ENCODE results near the gene TTC7B. TPM values are rescaled to one million over a fixed set of nuclear protein-coding genes. Genes with fewer than 3 reads are reported as not detected.

The TTC7B gene
- total RNA-seq, 1 experiment from 2014 or later: 40.9 TPM

GRCh38 chr14:90677484-90678050 lies 138.7 kb downstream of the TTC7B start:
- DNase-seq (ENCODE audit: low read depth, low spot score) (no peak), ATAC-seq (no peak)
- H3K4me3 ChIP-seq (ENCODE audit: low read depth in 2 of 2, low read length in 2 of 2): no peak overlapping the region
- H3K4me1 ChIP-seq (ENCODE audit: control insufficient read depth, insufficient read depth, low read length): no peaks in the 10 kb centered on the region
- in situ Hi-C loops (cut with HindIII; ENCODE audit: low pct_unique_long_range_greater_than_20kb, low sequenced_read_pairs): no loop called here
- no peak for TF ChIP-seq POLR2AphosphoS5 (IDR thresholded peaks at IDR 0.05; ENCODE audit: low read depth, low read length)
- TF ChIP-seq, protein P1, sequence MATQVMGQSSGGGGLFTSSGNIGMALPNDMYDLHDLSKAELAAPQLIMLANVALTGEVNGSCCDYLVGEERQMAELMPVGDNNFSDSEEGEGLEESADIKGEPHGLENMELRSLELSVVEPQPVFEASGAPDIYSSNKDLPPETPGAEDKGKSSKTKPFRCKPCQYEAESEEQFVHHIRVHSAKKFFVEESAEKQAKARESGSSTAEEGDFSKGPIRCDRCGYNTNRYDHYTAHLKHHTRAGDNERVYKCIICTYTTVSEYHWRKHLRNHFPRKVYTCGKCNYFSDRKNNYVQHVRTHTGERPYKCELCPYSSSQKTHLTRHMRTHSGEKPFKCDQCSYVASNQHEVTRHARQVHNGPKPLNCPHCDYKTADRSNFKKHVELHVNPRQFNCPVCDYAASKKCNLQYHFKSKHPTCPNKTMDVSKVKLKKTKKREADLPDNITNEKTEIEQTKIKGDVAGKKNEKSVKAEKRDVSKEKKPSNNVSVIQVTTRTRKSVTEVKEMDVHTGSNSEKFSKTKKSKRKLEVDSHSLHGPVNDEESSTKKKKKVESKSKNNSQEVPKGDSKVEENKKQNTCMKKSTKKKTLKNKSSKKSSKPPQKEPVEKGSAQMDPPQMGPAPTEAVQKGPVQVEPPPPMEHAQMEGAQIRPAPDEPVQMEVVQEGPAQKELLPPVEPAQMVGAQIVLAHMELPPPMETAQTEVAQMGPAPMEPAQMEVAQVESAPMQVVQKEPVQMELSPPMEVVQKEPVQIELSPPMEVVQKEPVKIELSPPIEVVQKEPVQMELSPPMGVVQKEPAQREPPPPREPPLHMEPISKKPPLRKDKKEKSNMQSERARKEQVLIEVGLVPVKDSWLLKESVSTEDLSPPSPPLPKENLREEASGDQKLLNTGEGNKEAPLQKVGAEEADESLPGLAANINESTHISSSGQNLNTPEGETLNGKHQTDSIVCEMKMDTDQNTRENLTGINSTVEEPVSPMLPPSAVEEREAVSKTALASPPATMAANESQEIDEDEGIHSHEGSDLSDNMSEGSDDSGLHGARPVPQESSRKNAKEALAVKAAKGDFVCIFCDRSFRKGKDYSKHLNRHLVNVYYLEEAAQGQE (IDR thresholded peaks at IDR 0.05; ENCODE audit: insufficient read depth in 1 of 2, low read depth in 2 of 2, low read length in 1 of 2): no peak
- no peak for TF ChIP-seq TCF7L2 (IDR thresholded peaks at IDR 0.05; ENCODE audit: low read depth, low read length)
- no peak for TF ChIP-seq SIN3A (IDR thresholded peaks at IDR 0.05; ENCODE audit: borderline replicate concordance, insufficient read depth, low read depth, low read length)
- TF ChIP-seq, protein P2, sequence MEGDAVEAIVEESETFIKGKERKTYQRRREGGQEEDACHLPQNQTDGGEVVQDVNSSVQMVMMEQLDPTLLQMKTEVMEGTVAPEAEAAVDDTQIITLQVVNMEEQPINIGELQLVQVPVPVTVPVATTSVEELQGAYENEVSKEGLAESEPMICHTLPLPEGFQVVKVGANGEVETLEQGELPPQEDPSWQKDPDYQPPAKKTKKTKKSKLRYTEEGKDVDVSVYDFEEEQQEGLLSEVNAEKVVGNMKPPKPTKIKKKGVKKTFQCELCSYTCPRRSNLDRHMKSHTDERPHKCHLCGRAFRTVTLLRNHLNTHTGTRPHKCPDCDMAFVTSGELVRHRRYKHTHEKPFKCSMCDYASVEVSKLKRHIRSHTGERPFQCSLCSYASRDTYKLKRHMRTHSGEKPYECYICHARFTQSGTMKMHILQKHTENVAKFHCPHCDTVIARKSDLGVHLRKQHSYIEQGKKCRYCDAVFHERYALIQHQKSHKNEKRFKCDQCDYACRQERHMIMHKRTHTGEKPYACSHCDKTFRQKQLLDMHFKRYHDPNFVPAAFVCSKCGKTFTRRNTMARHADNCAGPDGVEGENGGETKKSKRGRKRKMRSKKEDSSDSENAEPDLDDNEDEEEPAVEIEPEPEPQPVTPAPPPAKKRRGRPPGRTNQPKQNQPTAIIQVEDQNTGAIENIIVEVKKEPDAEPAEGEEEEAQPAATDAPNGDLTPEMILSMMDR (IDR thresholded peaks at IDR 0.05): no peak
- no peaks in the 10 kb centered on the region for H3K27me3 ChIP-seq (ENCODE audit: control insufficient read depth, insufficient read depth, low read length)
- POLR2A ChIA-PET: no interaction called here
- no peak overlapping the region for H3K27ac ChIP-seq (ENCODE audit: low read length)
- H3K36me3 ChIP-seq (ENCODE audit: control insufficient read depth, insufficient read depth, low read length): no peaks in the 10 kb centered on the region
- intact Hi-C loops (cut with micrococcal nuclease; ENCODE audit: unreplicated experiment): no loop called here
- CTCF ChIA-PET: no interaction called here
- H3K9me3 ChIP-seq (ENCODE audit: control insufficient read depth, insufficient read depth, low read depth, low read length): no peaks in the 10 kb centered on the region
- BruUV-seq (replicated peaks): no TSS peak

DNA sequence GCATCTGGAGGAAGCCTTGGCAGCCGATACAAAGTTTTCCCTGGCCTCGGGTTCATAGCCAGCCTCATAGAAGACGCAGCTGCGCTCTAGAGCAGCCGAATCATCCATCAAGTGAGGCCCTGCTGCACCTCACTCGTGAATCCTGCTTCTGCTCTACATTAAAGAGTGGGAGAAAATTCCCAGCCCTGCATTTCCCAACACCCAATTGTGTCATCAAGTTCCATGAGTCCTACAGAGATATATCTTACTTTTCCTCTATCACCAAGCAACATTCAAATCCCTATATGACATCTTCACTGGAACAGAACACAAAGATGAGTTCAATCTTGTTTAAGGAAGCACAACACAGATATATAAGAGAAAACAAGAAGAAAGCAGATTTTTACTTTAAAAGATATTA lies 139.3 kb downstream of the TTC7B start:
- no peaks in the 10 kb centered on the region for H3K27me3 ChIP-seq (ENCODE audit: control insufficient read depth, insufficient read depth, low read length)
- ChIA-PET POLR2A (no interaction called here), CTCF (no interaction called here)
- H3K27ac ChIP-seq (ENCODE audit: low read length): no peak overlapping the region
- no peaks in the 10 kb centered on the region for H3K36me3 ChIP-seq (ENCODE audit: control insufficient read depth, insufficient read depth, low read length)
- H3K4me1 ChIP-seq (ENCODE audit: control insufficient read depth, insufficient read depth, low read length): no peaks in the 10 kb centered on the region
- intact Hi-C loops (cut with micrococcal nuclease; ENCODE audit: unreplicated experiment) (no loop called here), in situ Hi-C loops (cut with HindIII; ENCODE audit: low pct_unique_long_range_greater_than_20kb, low sequenced_read_pairs) (no loop called here)
- BruUV-seq (replicated peaks): no TSS peak
- H3K9me3 ChIP-seq (ENCODE audit: control insufficient read depth, insufficient read depth, low read depth, low read length): no peaks in the 10 kb centered on the region
- ATAC-seq (no peak), DNase-seq (ENCODE audit: low read depth, low spot score) (no peak)
- TF ChIP-seq, protein P1 (IDR thresholded peaks at IDR 0.05; ENCODE audit: insufficient read depth in 1 of 2, low read depth in 2 of 2, low read length in 1 of 2): no peak
- TF ChIP-seq POLR2AphosphoS5 (IDR thresholded peaks at IDR 0.05; ENCODE audit: low read depth, low read length): no peak
- H3K4me3 ChIP-seq (ENCODE audit: low read depth in 2 of 2, low read length in 2 of 2): no peak overlapping the region
